NK-92 (cell line): Measurements from ENCODE around the gene YWHAG.
A peak's percentile ranks its signal among the peaks of the same experiment; 100 is the strongest.
"Not testable (repeated sequence)": the region's sequence is repeated elsewhere in the genome, so short reads cannot be mapped to it uniquely, and the experiment has no call there.

ENCODE experiments used
- DNase-seq: peaks from one replicate; lab custom pipeline; 2025; ENCODE audit not compliant: unreplicated experiment; lab: John Stamatoyannopoulos, UW

Gene YWHAG

GRCh38 chr7:76325811-76326210, 33.0 kb downstream of the YWHAG start:
- no peak for DNase-seq

- no peak for DNase-seq
These were observed 33.7 kb downstream of the YWHAG start for GRCh38 chr7:76325092-76325491.

GRCh38 chr7:76318488-76319353, 40.1 kb downstream of the YWHAG start:
- DNase-seq = no peak

GRCh38 chr7:76317782-76318487, 40.9 kb downstream of the YWHAG start:
- DNase-seq = peak; percentile 74

- DNase-seq = no peak
These were observed 41.6 kb downstream of the YWHAG start for GRCh38 chr7:76316984-76317781.

GRCh38 chr7:76315364-76315763, 43.4 kb downstream of the YWHAG start:
- DNase-seq = no peak

- DNase-seq = not testable (repeated sequence)
These were observed 44.1 kb downstream of the YWHAG start for GRCh38 chr7:76314740-76315139.

- peak; percentile 56 for DNase-seq
These were observed 44.6 kb downstream of the YWHAG start for GRCh38 chr7:76314042-76314721.

GRCh38 chr7:76311838-76312237, 47.0 kb downstream of the YWHAG start:
- not testable (repeated sequence) for DNase-seq

GRCh38 chr7:76310102-76310957, 48.5 kb downstream of the YWHAG start:
- DNase-seq = no peak

- DNase-seq = not testable (repeated sequence)
These were observed 49.3 kb downstream of the YWHAG start for GRCh38 chr7:76309341-76310101.

- DNase-seq = not testable (repeated sequence)
These were observed 49.9 kb downstream of the YWHAG start for GRCh38 chr7:76308874-76309273.

GRCh38 chr7:76304888-76305375, 53.9 kb downstream of the YWHAG start:
- DNase-seq = no peak

GRCh38 chr7:76303202-76304147, 55.3 kb downstream of the YWHAG start:
- no peak for DNase-seq

GRCh38 chr7:76302347-76303201, 56.2 kb downstream of the YWHAG start, which contains the start of gene HSPB1:
HSPB1 (plus strand) TSS chr7:76302673; CDS start chr7:76302713, 40 bp downstream.
- no peak for DNase-seq

GRCh38 chr7:76301000-76301399, 57.8 kb downstream of the YWHAG start:
- DNase-seq = no peak
